HEK293T (cell line): Measurements from ENCODE around the gene CPED1.

Experiments used
- CTCF ChIA-PET: fragments of 350-600 bp; formaldehyde crosslinking; extraction: SDS; loops from one replicate; lab custom pipeline; 2021; ENCODE audit warnings: antibody characterized with exemption, inconsistent platforms; lab: Yijun Ruan, JAX
- POLR2A ChIA-PET: fragments of 350-600 bp; formaldehyde crosslinking; extraction: SDS; loops from one replicate; lab custom pipeline; 2020; ENCODE audit warnings: antibody characterized with exemption, inconsistent platforms; lab: Yijun Ruan, JAX
- DNase-seq: peaks from one replicate; pipeline ENCODE4 v3.0.0; 2012; ENCODE audit warnings: mixed read lengths; ENCODE audit errors: extremely low spot score
- ARNT ChIP-seq: fragments of 450-650 bp; IDR thresholded peaks from 2 replicates; pipeline ENCODE4 v1.6.1; 2017; ENCODE audit warnings: mild to moderate bottlenecking
- BHLHE40 ChIP-seq: fragments of 450-650 bp; IDR thresholded peaks from 2 replicates; pipeline ENCODE4 v1.6.1; 2016; ENCODE audit warnings: mild to moderate bottlenecking, moderate library complexity, borderline replicate concordance
- CTBP1 ChIP-seq: fragments of 450-650 bp; IDR thresholded peaks from 2 replicates; pipeline ENCODE4 v1.6.1; 2016; ENCODE audit warnings: borderline replicate concordance
- ELF4 ChIP-seq: fragments of 450-650 bp; IDR thresholded peaks from 2 replicates; pipeline ENCODE4 v1.6.1; 2017; ENCODE audit warnings: antibody characterized with exemption
- FOXA1 ChIP-seq: fragments of 450-650 bp; IDR thresholded peaks from 2 replicates; pipeline ENCODE4 v1.6.1; 2016; ENCODE audit warnings: mild to moderate bottlenecking
- FOXK2 ChIP-seq: fragments of 450-650 bp; IDR thresholded peaks from 2 replicates; pipeline ENCODE4 v1.6.1; 2016; ENCODE audit warnings: mild to moderate bottlenecking
- FOXM1 ChIP-seq: fragments of 450-650 bp; IDR thresholded peaks from 2 replicates; pipeline ENCODE4 v1.6.1; 2017; ENCODE audit warnings: mild to moderate bottlenecking, borderline replicate concordance
- HDGF ChIP-seq: fragments of 450-650 bp; IDR thresholded peaks from 2 replicates; pipeline ENCODE4 v1.6.1; 2017; ENCODE audit warnings: antibody characterized with exemption, borderline replicate concordance
- L3MBTL2 ChIP-seq: fragments of 450-650 bp; conservative IDR thresholded peaks from 2 replicates; pipeline ENCODE4 v1.6.1; 2016; ENCODE audit warnings: mild to moderate bottlenecking
- LEF1 ChIP-seq: fragments of 450-650 bp; IDR thresholded peaks from 2 replicates; pipeline ENCODE4 v1.6.1; 2017; ENCODE audit warnings: mild to moderate bottlenecking, borderline replicate concordance
- NFRKB ChIP-seq: fragments of 450-650 bp; IDR thresholded peaks from 2 replicates; pipeline ENCODE4 v1.6.1; 2016; ENCODE audit warnings: mild to moderate bottlenecking, moderate library complexity
- PKNOX1 ChIP-seq: fragments of 450-650 bp; IDR thresholded peaks from 2 replicates; pipeline ENCODE4 v1.6.1; 2016
- SP1 ChIP-seq: fragments of 450-650 bp; IDR thresholded peaks from 2 replicates; pipeline ENCODE4 v1.6.1; 2017
- SUZ12 ChIP-seq: fragments of 450-650 bp; IDR thresholded peaks from 2 replicates; pipeline ENCODE4 v1.6.1; 2016; ENCODE audit warnings: mild to moderate bottlenecking
- TARDBP ChIP-seq: fragments of 450-650 bp; IDR thresholded peaks from 2 replicates; pipeline ENCODE4 v1.6.1; 2016
- ZNF384 ChIP-seq: fragments of 450-650 bp; IDR thresholded peaks from 2 replicates; pipeline ENCODE4 v1.6.1; 2016

CPED1 gene

GRCh38 chr7:121153995-121154394 is 165.5 kb downstream of the CPED1 start:
- TF ChIP-seq BHLHE40 (no peak), ARNT (no peak), L3MBTL2 (no peak), FOXA1 (no peak), SP1 (no peak), CTBP1 (no peak), FOXK2 (no peak), FOXM1 (no peak), HDGF (no peak), NFRKB (no peak), ZNF384 (no peak), LEF1 (no peak), TARDBP (no peak), ELF4 (no peak), SUZ12 (no peak), PKNOX1 (no peak)
- POLR2A ChIA-PET, result no interaction called here
- CTCF ChIA-PET, result no interaction called here
- no peak for DNase-seq

DNA sequence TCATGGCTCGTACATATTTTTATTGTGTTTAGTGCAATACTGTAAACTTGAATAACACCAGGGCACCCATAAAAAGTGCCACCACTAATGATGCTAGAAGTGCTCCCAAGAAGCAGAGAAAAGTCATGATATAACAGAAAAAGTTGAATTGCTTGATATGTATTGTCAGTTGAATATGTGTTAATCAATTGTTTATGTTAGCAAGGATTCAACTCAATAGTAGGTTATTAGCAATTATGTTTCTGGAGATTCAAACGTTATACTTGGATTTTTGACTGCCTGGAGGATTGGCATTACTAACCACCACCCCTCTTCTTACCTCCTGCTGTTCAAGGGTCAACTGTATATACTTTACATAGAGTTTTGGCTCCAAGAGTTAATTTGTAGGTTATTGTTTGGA is 168.3 kb downstream of the CPED1 start:
- ChIA-PET CTCF (no interaction called here), POLR2A (no interaction called here)
- no peak for DNase-seq
- TF ChIP-seq FOXA1, result no peak

- ChIA-PET CTCF (no interaction called here), POLR2A (no interaction called here)
- no peak for DNase-seq
- no peak for TF ChIP-seq LEF1
- no peak for TF ChIP-seq PKNOX1
- TF ChIP-seq ZNF384, result no peak
- TF ChIP-seq FOXA1, result no peak
- TF ChIP-seq ELF4, result no peak
- no peak for TF ChIP-seq L3MBTL2
- TF ChIP-seq HDGF, result no peak
- TF ChIP-seq FOXM1, result no peak
- no peak for TF ChIP-seq NFRKB
- TF ChIP-seq SUZ12, result no peak
- TF ChIP-seq ARNT, result no peak
- TF ChIP-seq BHLHE40, result no peak
- no peak for TF ChIP-seq CTBP1
- TF ChIP-seq TARDBP, result no peak
- TF ChIP-seq SP1, result no peak
- TF ChIP-seq FOXK2, result no peak
Observed at GRCh38 chr7:121157341-121157751, 168.8 kb downstream of the CPED1 start.

GRCh38 chr7:121157885-121158590 is 169.5 kb downstream of the CPED1 start:
- no peak for DNase-seq
- ChIA-PET POLR2A (no interaction called here), CTCF (no interaction called here)
- TF ChIP-seq PKNOX1 (no peak), LEF1 (no peak), FOXM1 (no peak), FOXA1 (no peak), BHLHE40 (no peak)

DNA sequence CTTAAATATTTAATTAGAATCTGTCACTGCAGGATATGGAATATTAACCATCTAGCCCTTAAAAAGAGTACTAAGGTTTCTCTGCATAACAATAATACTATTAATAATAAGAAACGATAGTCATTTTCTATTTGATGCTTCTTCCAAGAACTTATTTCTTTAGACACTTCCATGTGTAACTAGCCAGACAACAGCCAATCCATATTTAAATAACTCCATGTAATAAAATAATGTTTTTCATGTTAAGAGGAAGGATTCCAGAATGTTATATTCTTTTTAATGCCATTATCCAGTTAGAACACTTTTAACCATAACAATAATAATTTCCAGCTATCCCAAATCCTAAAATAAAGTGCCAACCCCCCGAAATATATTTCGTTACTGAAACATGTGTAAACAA is 170.2 kb downstream of the CPED1 start:
- POLR2A ChIA-PET, result no interaction called here
- CTCF ChIA-PET, result no interaction called here
- no peak for DNase-seq

More for the DNA sequence above, 170.2 kb downstream of the CPED1 start:
- TF ChIP-seq ZNF384 (no peak), CTBP1 (no peak), BHLHE40 (no peak), HDGF (no peak), NFRKB (no peak), ARNT (no peak), PKNOX1 (no peak), L3MBTL2 (no peak), FOXM1 (no peak), FOXK2 (no peak), FOXA1 (no peak)
